KBM-7 (cell line): ENCODE data around the gene HIGD1B.

Experiments used
- DNase-seq: peaks from one replicate; pipeline ENCODE4 v3.0.0-alpha.2; 2015
- in situ Hi-C: fragments of 300-500 bp; cut with MboI; formaldehyde crosslinking; loops from 2 replicates; pipeline ENCODE4 v1.14.3; 2020; ENCODE audit warnings: low sequenced_read_pairs, low pct_unique_long_range_greater_than_20kb, mixed read lengths

Gene HIGD1B

GRCh38 chr17:44831371-44831770 is 16.3 kb upstream of the HIGD1B start:
- in situ Hi-C loops: no loop called here

GRCh38 chr17:44832805-44833204 is 14.9 kb upstream of the HIGD1B start:
- DNase-seq: no peak
- in situ Hi-C loops: no loop called here

More at GRCh38 chr17:44831371-44831770, 16.3 kb upstream of the HIGD1B start:
- no peak for DNase-seq

GRCh38 chr17:44837196-44837595 is 10.5 kb upstream of the HIGD1B start:
- in situ Hi-C loops: no loop called here
- DNase-seq: no peak

- no peak for DNase-seq
- in situ Hi-C loops: no loop called here
Observed at GRCh38 chr17:44840274-44840673, 7.4 kb upstream of the HIGD1B start.

- no peak for DNase-seq
- in situ Hi-C loops: no loop called here
Observed at GRCh38 chr17:44840936-44841335, 6.7 kb upstream of the HIGD1B start.

- no peak for DNase-seq
- in situ Hi-C loops: no loop called here
Observed at GRCh38 chr17:44842748-44843147, 4.9 kb upstream of the HIGD1B start.

GRCh38 chr17:44844390-44844830 is 3.3 kb upstream of the HIGD1B start:
- in situ Hi-C loops: no loop called here
- no peak for DNase-seq

GRCh38 chr17:44846206-44846605 is 1.5 kb upstream of the HIGD1B start:
- no peak for DNase-seq
- in situ Hi-C loops: no loop called here

- DNase-seq: no peak
- in situ Hi-C loops: no loop called here
Observed at GRCh38 chr17:44848257-44848795, 643 bp downstream of the HIGD1B start.

- no peak for DNase-seq
- in situ Hi-C loops: no loop called here
Observed at GRCh38 chr17:44848961-44849489, 1.3 kb downstream of the HIGD1B start.

- in situ Hi-C loops: no loop called here
- DNase-seq: no peak
Observed at GRCh38 chr17:44850025-44850424, 2.3 kb downstream of the HIGD1B start.

- in situ Hi-C loops: no loop called here
Observed at GRCh38 chr17:44850612-44851011, 2.9 kb downstream of the HIGD1B start.

GRCh38 chr17:44854192-44854591 is 6.5 kb downstream of the HIGD1B start:
- in situ Hi-C loops: no loop called here
- no peak for DNase-seq

More at GRCh38 chr17:44850612-44851011, 2.9 kb downstream of the HIGD1B start:
- no peak for DNase-seq

GRCh38 chr17:44859701-44860100 is 12.0 kb downstream of the HIGD1B start:
- in situ Hi-C loops: no loop called here

GRCh38 chr17:44862278-44862914 is 14.7 kb downstream of the HIGD1B start:
- no peak for DNase-seq
- in situ Hi-C loops: no loop called here

More at GRCh38 chr17:44859701-44860100, 12.0 kb downstream of the HIGD1B start:
- DNase-seq: no peak

GRCh38 chr17:44863061-44863918 is 15.6 kb downstream of the HIGD1B start:
- in situ Hi-C loops: no loop called here
- no peak for DNase-seq

GRCh38 chr17:44864831-44865230 is 17.1 kb downstream of the HIGD1B start:
- in situ Hi-C loops: no loop called here
- no peak for DNase-seq

GRCh38 chr17:44865231-44865660 is 17.6 kb downstream of the HIGD1B start:
- in situ Hi-C loops: no loop called here
- DNase-seq: peak; percentile 84

GRCh38 chr17:44865931-44866330 is 18.2 kb downstream of the HIGD1B start:
- in situ Hi-C loops: no loop called here
- no peak for DNase-seq

GRCh38 chr17:44867841-44868240 is 20.2 kb downstream of the HIGD1B start:
- DNase-seq: no peak
- in situ Hi-C loops: no loop called here
